Tibial nerve (tissue), 4 donors: ENCODE results near the gene PGBD5.

ENCODE experiments used
- CTCF ChIP-seq, 5 experiments: fragments of 200-600 bp in 3 of 5; fragments of 450-650 bp in 2 of 5; sonication (generic) in 3 of 5; IDR thresholded peaks; one replicate each; pipeline ENCODE4 v1.5.1; 2016 to 2019; ENCODE audit warnings: antibody characterized with exemption in 5 of 5, mild to moderate bottlenecking in 3 of 5, moderate library complexity in 2 of 5
- EP300 ChIP-seq, 2 donors: sonication (generic); formaldehyde crosslinking; IDR thresholded peaks; one replicate each; pipeline ENCODE4 v1.6.1; 2017; ENCODE audit warnings: antibody characterized with exemption in 2 of 2, mild to moderate bottlenecking in 1 of 2
- POLR2A ChIP-seq, 2 donors: fragments of 450-650 bp; IDR thresholded peaks; one replicate each; pipeline ENCODE4 v1.6.1; 2017; ENCODE audit warnings: antibody characterized with exemption in 2 of 2, mild to moderate bottlenecking in 2 of 2, moderate library complexity in 2 of 2

- no peak for TF ChIP-seq CTCF (IDR thresholded peaks at IDR 0.05)
- TF ChIP-seq POLR2A (IDR thresholded peaks at IDR 0.05), result no peak
- no peak for TF ChIP-seq EP300 (IDR thresholded peaks at IDR 0.05)
These were observed 37.6 kb upstream of the PGBD5 start for GRCh38 chr1:230463760-230464159.
